Left renal pelvis (tissue), 4 donors: ENCODE measurements around the gene RNASET2. TPM values are rescaled to one million over a fixed set of nuclear protein-coding genes. Genes with fewer than 3 reads are reported as not detected.
"Not testable (repeated sequence)": the region's sequence is repeated elsewhere in the genome, so short reads cannot be mapped to it uniquely, and the experiment has no call there.

Experiments
- DNase-seq, 4 donors: peaks; one replicate each; pipeline ENCODE4 v3.0.0-alpha.2; 2013; ENCODE audit warnings: low read depth in 4 of 4, low spot score in 3 of 4
- polyA plus RNA-seq, 4 donors: library from polyadenylated mRNA; unstranded; fragments of 120-200 nt; gene quantifications; one replicate each; pipeline ENCODE4 v1.2.1, GENCODE V29; 2013; ENCODE audit not compliant: insufficient read length in 4 of 4

Gene RNASET2
- polyA plus RNA-seq, 4 donors, result 42.1 to 69.5 (median 58.9) TPM

- no peak for DNase-seq
These were observed 26.7 kb downstream of the RNASET2 start for GRCh38 chr6:166929542-166930189.

- DNase-seq, result no peak
These were observed 27.5 kb downstream of the RNASET2 start for GRCh38 chr6:166928644-166929541.

GRCh38 chr6:166927935-166928643 is 28.3 kb downstream of the RNASET2 start:
- no peak for DNase-seq

- DNase-seq, result no peak
These were observed 29.0 kb downstream of the RNASET2 start for GRCh38 chr6:166927240-166927934.

GRCh38 chr6:166926748-166927147 is 29.6 kb downstream of the RNASET2 start:
- no peak for DNase-seq

- no peak for DNase-seq
These were observed 31.0 kb downstream of the RNASET2 start for GRCh38 chr6:166925141-166925996.

- no peak for DNase-seq
These were observed 31.8 kb downstream of the RNASET2 start for GRCh38 chr6:166924531-166924930.

- no peak for DNase-seq
These were observed 33.4 kb downstream of the RNASET2 start for GRCh38 chr6:166922937-166923336.

- no peak for DNase-seq
These were observed 34.8 kb downstream of the RNASET2 start for GRCh38 chr6:166921570-166921969.

GRCh38 chr6:166916824-166917223 is 39.5 kb downstream of the RNASET2 start:
- DNase-seq, result no peak

- DNase-seq, result not testable (repeated sequence)
These were observed 40.9 kb downstream of the RNASET2 start for GRCh38 chr6:166915484-166915883.

GRCh38 chr6:166914952-166915351 is 41.4 kb downstream of the RNASET2 start:
- not testable (repeated sequence) for DNase-seq

- no peak for DNase-seq
These were observed 45.1 kb downstream of the RNASET2 start for GRCh38 chr6:166911248-166911677.

- DNase-seq, result no peak
These were observed 45.7 kb downstream of the RNASET2 start for GRCh38 chr6:166910601-166911000.

GRCh38 chr6:166908811-166909210 is 47.5 kb downstream of the RNASET2 start:
- DNase-seq, result no peak

GRCh38 chr6:166907871-166908806 is 48.2 kb downstream of the RNASET2 start:
- DNase-seq, result no peak

GRCh38 chr6:166907373-166907841 is 48.9 kb downstream of the RNASET2 start:
- DNase-seq, result no peak

- no peak for DNase-seq
These were observed 49.8 kb downstream of the RNASET2 start for GRCh38 chr6:166906376-166907044.
